HG02798 (cell line): ENCODE data around the gene ABCB4.

Source experiments
- ATAC-seq: cut with Tn5 transposase; IDR thresholded peaks from one replicate; pipeline ENCODE4 v1.9.1; 2021; ENCODE audit warnings: mild to moderate bottlenecking; ENCODE audit not compliant: unreplicated experiment, poor library complexity

ABCB4 gene

GRCh38 chr7:87475359-87476178 is at the start of gene ABCB4:
ABCB4 (minus strand) TSS chr7:87475680; CDS start chr7:87475465, 215 bp downstream.
- peak; percentile 38 for ATAC-seq

GRCh38 chr7:87518735-87519134 is 43.3 kb upstream of the ABCB4 start:
- ATAC-seq, result no peak

- no peak for ATAC-seq
These were observed 42.4 kb upstream of the ABCB4 start for GRCh38 chr7:87517891-87518290.

GRCh38 chr7:87517136-87517815 is 41.8 kb upstream of the ABCB4 start:
- no peak for ATAC-seq

- no peak for ATAC-seq
These were observed 38.4 kb upstream of the ABCB4 start for GRCh38 chr7:87513735-87514335.

GRCh38 chr7:87512906-87513305 is 37.4 kb upstream of the ABCB4 start:
- no peak for ATAC-seq

GRCh38 chr7:87511510-87511909 is 36.0 kb upstream of the ABCB4 start:
- ATAC-seq, result no peak

GRCh38 chr7:87510411-87510875 is 35.0 kb upstream of the ABCB4 start:
- ATAC-seq, result no peak

- ATAC-seq, result no peak
These were observed 32.0 kb upstream of the ABCB4 start for GRCh38 chr7:87507446-87507845.

- ATAC-seq, result peak; percentile 27
These were observed 31.0 kb upstream of the ABCB4 start for GRCh38 chr7:87506246-87507180.

- ATAC-seq, result peak; percentile 66
These were observed 30.2 kb upstream of the ABCB4 start for GRCh38 chr7:87505557-87506245.

GRCh38 chr7:87505122-87505521 is 29.6 kb upstream of the ABCB4 start:
- no peak for ATAC-seq

GRCh38 chr7:87499494-87499893 is 24.0 kb upstream of the ABCB4 start:
- no peak for ATAC-seq

- no peak for ATAC-seq
These were observed 23.4 kb upstream of the ABCB4 start for GRCh38 chr7:87498893-87499292.

GRCh38 chr7:87497482-87497881 is 22.0 kb upstream of the ABCB4 start:
- ATAC-seq, result no peak

GRCh38 chr7:87495366-87495765 is 19.9 kb upstream of the ABCB4 start:
- no peak for ATAC-seq

GRCh38 chr7:87494454-87494853 is 19.0 kb upstream of the ABCB4 start:
- no peak for ATAC-seq

GRCh38 chr7:87483131-87483530 is 7.7 kb upstream of the ABCB4 start:
- no peak for ATAC-seq

- no peak for ATAC-seq
These were observed 6.6 kb upstream of the ABCB4 start for GRCh38 chr7:87482115-87482514.

GRCh38 chr7:87480386-87480785 is 4.9 kb upstream of the ABCB4 start:
- ATAC-seq, result no peak
